ENCODE measurements around the gene ABCC5.

DNA sequence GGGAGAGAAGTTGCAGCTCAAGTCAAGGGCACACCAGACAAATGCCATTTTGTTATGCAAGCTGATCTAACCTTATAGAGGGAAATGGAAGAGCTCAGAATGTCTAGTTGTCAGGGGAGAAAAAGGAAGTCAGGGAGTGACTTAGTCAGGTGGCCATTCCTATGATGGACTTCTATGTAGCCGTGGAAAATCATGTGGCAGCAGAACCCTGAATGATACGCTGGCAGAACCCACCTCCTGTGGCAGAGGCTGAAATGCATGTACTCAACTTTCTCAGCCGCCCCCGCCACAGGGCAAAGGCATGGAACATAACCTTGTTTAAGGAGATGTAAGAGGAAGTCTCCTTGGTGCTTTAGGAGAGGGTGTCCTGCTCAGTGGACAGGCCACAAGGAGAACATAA is 95.3 kb downstream of the ABCC5 start:
- TF ChIP-seq, protein P1, sequence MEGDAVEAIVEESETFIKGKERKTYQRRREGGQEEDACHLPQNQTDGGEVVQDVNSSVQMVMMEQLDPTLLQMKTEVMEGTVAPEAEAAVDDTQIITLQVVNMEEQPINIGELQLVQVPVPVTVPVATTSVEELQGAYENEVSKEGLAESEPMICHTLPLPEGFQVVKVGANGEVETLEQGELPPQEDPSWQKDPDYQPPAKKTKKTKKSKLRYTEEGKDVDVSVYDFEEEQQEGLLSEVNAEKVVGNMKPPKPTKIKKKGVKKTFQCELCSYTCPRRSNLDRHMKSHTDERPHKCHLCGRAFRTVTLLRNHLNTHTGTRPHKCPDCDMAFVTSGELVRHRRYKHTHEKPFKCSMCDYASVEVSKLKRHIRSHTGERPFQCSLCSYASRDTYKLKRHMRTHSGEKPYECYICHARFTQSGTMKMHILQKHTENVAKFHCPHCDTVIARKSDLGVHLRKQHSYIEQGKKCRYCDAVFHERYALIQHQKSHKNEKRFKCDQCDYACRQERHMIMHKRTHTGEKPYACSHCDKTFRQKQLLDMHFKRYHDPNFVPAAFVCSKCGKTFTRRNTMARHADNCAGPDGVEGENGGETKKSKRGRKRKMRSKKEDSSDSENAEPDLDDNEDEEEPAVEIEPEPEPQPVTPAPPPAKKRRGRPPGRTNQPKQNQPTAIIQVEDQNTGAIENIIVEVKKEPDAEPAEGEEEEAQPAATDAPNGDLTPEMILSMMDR (IDR thresholded peaks at IDR 0.05), result no peak
- TF ChIP-seq POLR2AphosphoS5 (IDR thresholded peaks at IDR 0.05; ENCODE audit: insufficient read depth in 1 of 2, low read depth in 1 of 2), result no peak

Data from vagina (tissue), 2 donors.